T-helper 2 cell treated with Interferon-gamma antibody and Interleukin-4, amounts not matched to agents 5 μg/mL and 100 μg/mL, for 36 hours (primary cell): ENCODE results near the gene CALCOCO2.

Experiments used
- DNase-seq: peaks from one replicate; pipeline ENCODE4 v3.0.0; 2021; ENCODE audit warnings: low spot score
- H3K27ac Mint-ChIP-seq: one replicate; pipeline ENCODE4 v1.8.0; 2021; ENCODE audit warnings: mild to moderate bottlenecking, mixed read lengths
- H3K27me3 Mint-ChIP-seq: one replicate; pipeline ENCODE4 v1.8.0; 2021; ENCODE audit warnings: low read depth, mixed read lengths
- H3K36me3 Mint-ChIP-seq: one replicate; pipeline ENCODE4 v1.8.0; 2021; ENCODE audit warnings: low read depth, mixed read lengths
- H3K4me1 Mint-ChIP-seq: one replicate; pipeline ENCODE4 v1.8.0; 2021; ENCODE audit warnings: low read depth, mixed read lengths
- H3K4me3 Mint-ChIP-seq: one replicate; pipeline ENCODE4 v1.8.0; 2022; ENCODE audit warnings: mild to moderate bottlenecking, moderate library complexity, mixed read lengths
- H3K9me3 Mint-ChIP-seq: one replicate; pipeline ENCODE4 v1.8.0; 2021; ENCODE audit warnings: mixed read lengths

Gene CALCOCO2

GRCh38 chr17:48873696-48874443, 43.0 kb downstream of the CALCOCO2 start:
- Mint-ChIP-seq H3K27ac (no peak overlapping the region), H3K4me1 (peaks cover 11% of the 10 kb centered on the region), H3K36me3 (no peaks in the 10 kb centered on the region), H3K4me3 (no peak overlapping the region), H3K9me3 (no peaks in the 10 kb centered on the region), H3K27me3 (no peaks in the 10 kb centered on the region)
- no peak for DNase-seq

DNA sequence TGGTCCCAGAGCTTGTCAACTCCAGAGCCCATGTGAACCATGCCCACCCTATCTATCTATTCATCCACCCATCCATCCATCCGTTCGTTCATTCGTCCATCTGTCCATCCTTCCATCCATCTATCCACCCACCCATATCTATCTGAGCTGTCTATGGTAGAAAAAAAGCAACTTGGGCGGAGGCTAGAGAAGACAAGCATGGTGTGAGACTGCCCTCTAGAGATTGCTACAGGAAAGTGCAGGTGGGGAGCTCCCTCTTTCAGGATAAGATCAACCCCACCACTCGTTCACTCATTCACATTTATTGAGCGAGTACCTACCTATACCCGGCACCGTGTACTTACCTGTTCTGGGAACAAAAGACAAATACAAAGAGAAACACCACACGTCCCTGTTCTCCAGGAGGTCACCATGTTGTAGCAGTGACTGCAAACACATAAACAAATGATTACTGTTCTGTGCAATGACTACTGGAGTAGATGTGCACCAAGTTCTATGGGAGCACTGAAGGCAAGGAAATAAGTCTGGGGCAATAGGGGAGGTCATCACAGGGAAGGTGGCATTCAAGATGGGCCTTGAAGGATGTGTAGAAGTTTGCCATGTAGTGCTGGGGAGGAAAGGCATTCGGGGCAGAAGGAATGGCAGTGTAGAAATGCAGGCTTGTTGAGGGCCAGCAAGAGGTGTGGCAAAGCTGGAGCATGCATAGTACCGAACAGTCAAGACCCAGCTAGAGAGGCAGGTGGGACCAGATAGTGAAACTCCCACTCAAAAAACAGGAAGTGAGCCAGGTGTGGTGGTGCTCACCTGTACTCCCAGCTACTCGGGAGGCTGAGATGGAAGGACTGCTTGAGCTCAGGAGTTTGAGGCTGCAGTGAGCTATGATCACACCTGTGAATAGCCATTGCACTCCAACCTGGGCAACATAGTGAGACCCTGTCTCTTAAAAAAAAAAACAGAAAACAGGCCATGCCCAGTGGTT, 48.4 kb downstream of the CALCOCO2 start:
- peaks cover 5% of the 10 kb centered on the region for H3K4me1 Mint-ChIP-seq
- no peak overlapping the region for H3K27ac Mint-ChIP-seq
- H3K9me3 Mint-ChIP-seq = no peaks in the 10 kb centered on the region
- DNase-seq = peak; percentile 33
- H3K36me3 Mint-ChIP-seq = no peaks in the 10 kb centered on the region
- H3K27me3 Mint-ChIP-seq = no peaks in the 10 kb centered on the region
- H3K4me3 Mint-ChIP-seq = no peak overlapping the region

GRCh38 chr17:48882272-48882671, 51.4 kb downstream of the CALCOCO2 start:
- H3K36me3 Mint-ChIP-seq = no peaks in the 10 kb centered on the region
- no peaks in the 10 kb centered on the region for H3K27me3 Mint-ChIP-seq
- no peak for DNase-seq
- H3K4me1 Mint-ChIP-seq = peaks cover 2% of the 10 kb centered on the region
- H3K4me3 Mint-ChIP-seq = no peak overlapping the region
- no peaks in the 10 kb centered on the region for H3K9me3 Mint-ChIP-seq
- H3K27ac Mint-ChIP-seq = no peak overlapping the region

- H3K36me3 Mint-ChIP-seq = no peaks in the 10 kb centered on the region
- no peak overlapping the region for H3K4me3 Mint-ChIP-seq
- H3K27me3 Mint-ChIP-seq = no peaks in the 10 kb centered on the region
- no peak for DNase-seq
- no peak overlapping the region for H3K27ac Mint-ChIP-seq
- H3K4me1 Mint-ChIP-seq = peaks cover 2% of the 10 kb centered on the region
- no peaks in the 10 kb centered on the region for H3K9me3 Mint-ChIP-seq
Observed at GRCh38 chr17:48883171-48883570, 52.3 kb downstream of the CALCOCO2 start.

DNA sequence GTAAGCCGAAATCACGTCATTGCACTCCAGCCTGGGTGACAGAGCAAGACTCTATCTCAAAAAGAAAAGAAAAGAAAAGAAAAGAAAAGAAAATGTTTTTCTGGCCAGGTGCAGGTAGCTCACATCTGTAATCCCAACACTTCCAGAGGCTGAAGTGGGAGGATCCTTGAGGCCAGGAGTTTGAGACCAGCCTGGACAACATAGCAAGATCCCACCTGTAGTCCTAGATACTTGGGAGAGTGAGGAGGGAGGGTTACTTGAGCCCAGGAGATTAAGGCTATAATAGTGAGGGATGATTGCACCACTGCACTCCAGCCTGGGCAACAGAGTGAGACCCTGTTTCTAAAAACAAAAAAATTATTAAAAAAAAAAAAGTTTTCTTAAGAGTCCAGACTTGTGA, 59.3 kb downstream of the CALCOCO2 start:
- no peak overlapping the region for H3K4me3 Mint-ChIP-seq
- peaks cover 14% of the 10 kb centered on the region for H3K4me1 Mint-ChIP-seq
- H3K9me3 Mint-ChIP-seq = no peaks in the 10 kb centered on the region
- DNase-seq = no peak
- H3K36me3 Mint-ChIP-seq = peaks cover 8% of the 10 kb centered on the region
- no peaks in the 10 kb centered on the region for H3K27me3 Mint-ChIP-seq
- no peak overlapping the region for H3K27ac Mint-ChIP-seq

- DNase-seq = no peak
- peaks cover 19% of the 10 kb centered on the region for H3K36me3 Mint-ChIP-seq
- H3K27me3 Mint-ChIP-seq = no peaks in the 10 kb centered on the region
- peak overlapping the region; percentile 98 for H3K4me3 Mint-ChIP-seq
- peaks cover 16% of the 10 kb centered on the region for H3K4me1 Mint-ChIP-seq
- H3K9me3 Mint-ChIP-seq = no peaks in the 10 kb centered on the region
- H3K27ac Mint-ChIP-seq = peak overlapping the region; percentile 96
Observed at GRCh38 chr17:48892940-48893645, 62.3 kb downstream of the CALCOCO2 start.

- DNase-seq = no peak
- Mint-ChIP-seq H3K27me3 (no peaks in the 10 kb centered on the region), H3K36me3 (peaks cover 19% of the 10 kb centered on the region), H3K4me1 (peaks cover 16% of the 10 kb centered on the region), H3K27ac (no peak overlapping the region), H3K4me3 (peak overlapping the region; percentile 98), H3K9me3 (no peaks in the 10 kb centered on the region)
Observed at GRCh38 chr17:48893646-48894508, 63.0 kb downstream of the CALCOCO2 start.

DNA sequence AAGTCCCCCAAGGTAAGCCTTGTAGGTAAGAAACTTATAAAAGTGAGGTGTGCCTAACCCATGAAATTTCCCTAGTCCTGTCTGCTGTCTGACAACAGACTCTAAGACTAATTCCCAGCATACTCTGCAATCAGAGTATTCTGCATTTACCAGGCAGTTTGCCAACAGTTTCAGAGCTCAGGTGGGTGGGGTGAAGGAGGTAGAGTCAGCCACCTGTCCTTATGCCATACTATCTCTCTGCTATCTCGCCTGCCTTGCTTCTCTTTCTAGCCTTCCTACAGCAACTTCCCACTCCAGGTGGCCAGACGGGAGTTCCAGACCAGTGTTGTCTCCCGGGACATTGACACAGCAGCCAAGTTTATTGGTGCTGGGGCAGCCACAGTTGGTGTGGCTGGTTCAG, 64.1 kb downstream of the CALCOCO2 start:
- Mint-ChIP-seq H3K27ac (no peak overlapping the region), H3K27me3 (no peaks in the 10 kb centered on the region), H3K36me3 (peaks cover 19% of the 10 kb centered on the region), H3K4me1 (peaks cover 16% of the 10 kb centered on the region), H3K4me3 (no peak overlapping the region), H3K9me3 (no peaks in the 10 kb centered on the region)
- DNase-seq = no peak

GRCh38 chr17:48901241-48901640, 70.4 kb downstream of the CALCOCO2 start:
- Mint-ChIP-seq H3K9me3 (no peaks in the 10 kb centered on the region), H3K36me3 (peaks cover 4% of the 10 kb centered on the region), H3K4me1 (peaks cover 2% of the 10 kb centered on the region), H3K27me3 (no peaks in the 10 kb centered on the region), H3K4me3 (no peak overlapping the region), H3K27ac (no peak overlapping the region)
- DNase-seq = no peak

DNA sequence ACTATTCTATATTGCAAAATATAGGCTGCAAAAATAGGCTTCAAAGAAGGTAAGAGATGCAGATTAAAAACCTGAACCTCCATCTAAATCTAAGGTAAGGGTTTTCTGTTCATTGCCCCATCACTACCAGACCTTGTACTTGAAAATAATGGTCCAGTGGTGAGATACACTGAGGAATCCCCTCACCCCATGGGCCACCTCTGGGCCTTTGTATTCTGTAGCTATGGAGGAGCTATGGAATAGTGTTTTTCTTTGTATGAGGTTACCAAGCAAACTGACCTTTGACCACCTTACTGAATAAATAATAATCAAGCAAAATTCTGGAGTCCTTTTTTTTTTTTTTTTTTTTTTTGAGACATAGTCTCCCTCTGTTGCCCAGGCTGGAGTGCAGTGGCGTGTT, 72.6 kb downstream of the CALCOCO2 start:
- Mint-ChIP-seq H3K4me3 (no peak overlapping the region), H3K27me3 (no peaks in the 10 kb centered on the region), H3K4me1 (peaks cover 6% of the 10 kb centered on the region), H3K9me3 (no peaks in the 10 kb centered on the region), H3K36me3 (no peaks in the 10 kb centered on the region), H3K27ac (no peak overlapping the region)
- no peak for DNase-seq

DNA sequence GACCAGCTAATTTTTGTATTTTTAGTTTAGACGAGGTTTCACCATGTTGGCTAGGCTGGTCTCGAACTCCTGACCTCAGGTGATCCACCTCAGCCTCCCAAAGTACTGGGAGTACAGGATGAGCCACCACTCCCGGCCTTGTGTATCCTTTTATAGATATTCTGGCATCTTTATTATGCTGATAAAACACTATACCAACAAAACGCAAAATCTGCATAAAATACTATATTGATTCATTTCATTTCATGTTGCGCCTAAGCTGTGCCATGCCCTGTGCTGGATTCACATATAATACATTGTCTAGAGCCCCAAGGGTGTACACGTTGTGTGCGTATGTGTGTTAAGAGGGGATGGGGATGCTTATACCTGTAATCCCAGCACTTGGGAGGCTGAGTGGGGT, 73.6 kb downstream of the CALCOCO2 start:
- H3K9me3 Mint-ChIP-seq = no peaks in the 10 kb centered on the region
- H3K4me1 Mint-ChIP-seq = peaks cover 9% of the 10 kb centered on the region
- H3K27ac Mint-ChIP-seq = no peak overlapping the region
- peaks cover 2% of the 10 kb centered on the region for H3K36me3 Mint-ChIP-seq
- H3K4me3 Mint-ChIP-seq = no peak overlapping the region
- H3K27me3 Mint-ChIP-seq = no peaks in the 10 kb centered on the region
- no peak for DNase-seq

DNA sequence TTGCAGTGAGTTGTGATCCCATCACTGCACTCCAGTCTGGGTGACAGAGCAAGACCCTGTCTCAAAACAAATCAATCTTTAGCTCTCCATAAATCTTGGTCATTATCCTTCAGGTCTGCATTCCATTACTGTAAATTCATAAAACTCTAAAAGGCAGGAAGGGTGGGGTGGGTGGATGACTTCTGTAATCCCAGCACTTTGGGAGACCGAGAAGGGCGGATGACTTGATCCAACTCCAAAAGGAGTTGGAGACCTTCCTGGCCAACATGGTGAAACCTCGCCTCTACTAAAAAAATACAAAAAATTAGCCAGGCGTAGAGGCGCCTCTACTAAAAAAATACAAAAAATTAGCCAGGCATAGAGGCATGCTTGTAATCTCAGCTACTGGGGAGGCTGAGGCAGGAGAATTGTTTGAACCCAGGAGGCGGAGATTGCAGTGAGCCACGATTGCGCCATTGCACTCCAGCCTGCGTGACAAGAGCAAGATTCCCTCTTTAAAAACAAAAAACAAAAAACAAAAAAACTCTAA, 75.2 kb downstream of the CALCOCO2 start:
- no peak for DNase-seq
- Mint-ChIP-seq H3K27ac (no peak overlapping the region), H3K27me3 (no peaks in the 10 kb centered on the region), H3K4me1 (peaks cover 24% of the 10 kb centered on the region), H3K4me3 (no peak overlapping the region), H3K36me3 (peaks cover 15% of the 10 kb centered on the region), H3K9me3 (no peaks in the 10 kb centered on the region)

DNA sequence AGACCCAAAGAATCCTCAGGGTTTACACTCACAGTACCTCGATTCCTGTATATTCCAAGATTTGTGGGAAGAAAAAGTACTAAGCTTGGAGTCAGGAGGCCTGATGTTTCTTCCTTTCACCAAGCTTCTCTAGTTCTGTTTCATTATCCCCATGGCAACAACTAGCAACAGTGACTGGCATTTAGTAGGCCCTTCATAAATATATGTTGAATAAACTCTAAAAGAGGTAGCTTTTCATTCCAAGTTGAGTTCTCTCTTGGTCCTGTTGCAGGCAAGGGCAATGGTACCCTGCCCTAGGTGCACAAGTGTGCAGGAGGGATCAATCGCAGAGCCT, 76.8 kb downstream of the CALCOCO2 start:
- peaks cover 29% of the 10 kb centered on the region for H3K36me3 Mint-ChIP-seq

More for the DNA sequence above, 76.8 kb downstream of the CALCOCO2 start:
- peak overlapping the region; percentile 97 for H3K27ac Mint-ChIP-seq
- H3K9me3 Mint-ChIP-seq = no peaks in the 10 kb centered on the region
- no peaks in the 10 kb centered on the region for H3K27me3 Mint-ChIP-seq
- peaks cover 37% of the 10 kb centered on the region for H3K4me1 Mint-ChIP-seq
- H3K4me3 Mint-ChIP-seq = peak overlapping the region; percentile 94
- no peak for DNase-seq
